SHP77 treated with DMSO at 0.1 percent for 48 hours (cell line): Measurements from ENCODE around the gene FAT2.

Experiments
- DNase-seq: peaks from one replicate; lab custom pipeline; 2025; lab: John Stamatoyannopoulos, UW

The FAT2 gene

GRCh38 chr5:151553130-151553670 lies 37.9 kb downstream of the FAT2 start:
- no peak for DNase-seq

GRCh38 chr5:151551985-151552384 lies 39.1 kb downstream of the FAT2 start:
- DNase-seq = no peak

- DNase-seq = no peak
Observed at GRCh38 chr5:151550146-151550545, 41.0 kb downstream of the FAT2 start.

GRCh38 chr5:151549713-151550112 lies 41.4 kb downstream of the FAT2 start:
- DNase-seq = no peak

- DNase-seq = no peak
Observed at GRCh38 chr5:151547364-151547763, 43.8 kb downstream of the FAT2 start.

- DNase-seq = no peak
Observed at GRCh38 chr5:151541571-151541970, 49.6 kb downstream of the FAT2 start.
